Psoas muscle (tissue), 8 donors: ENCODE results near the gene QKI. TPM values are rescaled to one million over a fixed set of nuclear protein-coding genes. Genes with fewer than 3 reads are reported as not detected.

Source experiments
- ATAC-seq, 4 donors: fragments of 200-7000 bp; cut with Tn5 transposase; one replicate each; pipeline ENCODE4 v1.9.1; 2020; ENCODE audit warnings: moderate library complexity in 3 of 4, mild to moderate bottlenecking in 2 of 4
- DNase-seq, 2 donors: peaks; one replicate each; pipeline ENCODE4 v3.0.0-alpha.2; 2020
- H3K27ac ChIP-seq: fragments of 200-600 bp; one replicate; pipeline ENCODE4 v1.8.0; 2022
- H3K27me3 ChIP-seq, 3 donors: fragments of 200-600 bp in 1 of 3; one replicate each; pipeline versions ENCODE4 v1.6.1 to v1.8.0; 2013 to 2022; ENCODE audit warnings: low read length in 2 of 3, mild to moderate bottlenecking in 2 of 3, moderate library complexity in 1 of 3; ENCODE audit not compliant: insufficient read depth in 3 of 3
- H3K36me3 ChIP-seq, 2 donors: fragments of 200-600 bp in 1 of 2; one replicate each; pipeline versions ENCODE4 v1.6.1 to v1.8.0; 2013 to 2022; ENCODE audit warnings: low read depth in 1 of 2, mild to moderate bottlenecking in 1 of 2, moderate library complexity in 1 of 2; ENCODE audit not compliant: insufficient read depth in 1 of 2
- H3K4me1 ChIP-seq: fragments of 200-600 bp; one replicate; pipeline ENCODE4 v1.8.0; 2022
- H3K4me3 ChIP-seq: fragments of 200-600 bp; one replicate; pipeline ENCODE4 v1.8.0; 2022; ENCODE audit warnings: mild to moderate bottlenecking
- H3K9me3 ChIP-seq: fragments of 200-600 bp; one replicate; pipeline ENCODE4 v1.8.0; 2022
- WGBS, 3 donors: extraction: QIAGEN DNeasy Blood & Tissue Kit; methylation state at CpG; one replicate each; pipeline versions ENCODE4 v1.1.6 to v1.1.7; 2013; 5-methylcytosine and 5-hydroxymethylcytosine counted together
- intact Hi-C, 2 donors: fragments of 100-400 bp; cut with DNase I; formaldehyde crosslinking; loops; one replicate each; pipeline versions ENCODE4 v1.11.0 to v1.14.2; 2022
- polyA plus RNA-seq, 3 donors: library from polyadenylated mRNA; stranded (reverse); fragments of 200-250 nt; gene quantifications; one replicate each; pipeline ENCODE4 v1.2.3, GENCODE V29; 2013
- total RNA-seq, 4 donors: library from RNA; stranded (reverse); fragmentation: NEBNext Ultra II Directional in 2 of 4; extraction: Animal tissue kit (Norgen Biotek cat#: 25700) in 2 of 4; gene quantifications; one replicate each; pipeline versions ENCODE4 v1.2.1 to v1.2.4, GENCODE V29; 2021 to 2023
- TF ChIP-seq, protein P1 (sequence below): fragments of 200-600 bp; IDR thresholded peaks from one replicate; pipeline ENCODE4 v1.8.0; 2022; ENCODE audit warnings: antibody characterized with exemption
- donor health status: healthy with polysubstance abuse.
- donor health status: DM: no; HTN: no; CAD: no; lungs with moderate emphysema.
- donor health status: Bipolar disorder and iron deficiency.
- donor health status: healthy.
- donor health status: DM: yes; HTN: yes; CAD: no.
- donor health status: DM: no; HTN: no; CAD: no.
- donor health status: DM: no; HTN: no; CAD: no.
- donor health status: DM: yes; HTN: yes; CAD: no.

QKI gene
- total and polyA plus RNA-seq, 7 donors = 62.0 to 421 (median 275) TPM

DNA sequence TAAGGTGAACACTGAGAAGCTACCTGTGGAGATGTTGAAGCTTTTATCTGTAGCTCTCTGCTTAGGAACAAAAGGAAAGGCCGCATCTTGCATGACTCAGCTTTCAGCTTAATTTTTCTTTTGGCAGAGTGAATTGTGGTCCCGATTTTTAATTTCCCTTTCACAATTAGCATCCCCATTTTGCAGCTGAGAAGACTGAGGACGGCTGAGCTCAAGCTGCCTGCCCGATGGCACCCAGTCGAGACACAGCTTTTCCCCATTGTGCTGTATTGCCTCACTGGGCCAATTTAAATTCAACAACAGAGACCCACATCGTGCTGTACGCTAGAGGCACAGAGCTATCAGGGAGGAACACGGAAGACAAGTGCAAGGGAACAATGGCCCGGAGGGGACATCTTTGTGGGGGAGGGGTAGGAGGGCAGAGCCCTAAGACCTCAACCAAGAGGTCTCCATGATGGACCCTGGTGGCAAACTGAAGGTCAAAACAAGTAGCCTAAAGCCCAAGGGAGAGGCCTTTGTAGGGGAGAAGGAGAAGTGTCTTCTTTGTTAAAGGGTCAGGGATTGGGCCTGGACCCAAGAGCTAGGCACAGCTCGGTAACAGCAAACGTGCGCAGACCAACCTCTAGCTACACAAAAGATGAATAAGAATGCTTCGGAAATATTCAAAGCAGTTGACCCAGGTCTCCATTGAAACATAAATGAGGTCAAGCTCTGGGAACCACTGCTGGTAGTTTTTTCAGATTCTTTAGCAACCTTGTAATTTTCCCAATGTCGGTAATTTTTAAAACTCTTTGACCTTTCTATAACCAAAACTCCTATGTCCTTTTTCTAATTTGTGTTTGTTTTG lies 13.3 kb upstream of the QKI start:
- 88 to 96% (median 93%) methylated on average over 14 of the region's 14 CpGs for WGBS, 3 donors
- DNase-seq (no peak), ATAC-seq (no peak)
- Histone ChIP-seq H3K36me3 (no peaks in the 10 kb centered on the region), H3K27me3 (no peaks in the 10 kb centered on the region), H3K4me1 (peaks cover 22% of the 10 kb centered on the region), H3K9me3 (no peaks in the 10 kb centered on the region), H3K4me3 (no peak overlapping the region), H3K27ac (no peak overlapping the region)
- intact Hi-C loops = no loop called here
- TF ChIP-seq, protein P1, sequence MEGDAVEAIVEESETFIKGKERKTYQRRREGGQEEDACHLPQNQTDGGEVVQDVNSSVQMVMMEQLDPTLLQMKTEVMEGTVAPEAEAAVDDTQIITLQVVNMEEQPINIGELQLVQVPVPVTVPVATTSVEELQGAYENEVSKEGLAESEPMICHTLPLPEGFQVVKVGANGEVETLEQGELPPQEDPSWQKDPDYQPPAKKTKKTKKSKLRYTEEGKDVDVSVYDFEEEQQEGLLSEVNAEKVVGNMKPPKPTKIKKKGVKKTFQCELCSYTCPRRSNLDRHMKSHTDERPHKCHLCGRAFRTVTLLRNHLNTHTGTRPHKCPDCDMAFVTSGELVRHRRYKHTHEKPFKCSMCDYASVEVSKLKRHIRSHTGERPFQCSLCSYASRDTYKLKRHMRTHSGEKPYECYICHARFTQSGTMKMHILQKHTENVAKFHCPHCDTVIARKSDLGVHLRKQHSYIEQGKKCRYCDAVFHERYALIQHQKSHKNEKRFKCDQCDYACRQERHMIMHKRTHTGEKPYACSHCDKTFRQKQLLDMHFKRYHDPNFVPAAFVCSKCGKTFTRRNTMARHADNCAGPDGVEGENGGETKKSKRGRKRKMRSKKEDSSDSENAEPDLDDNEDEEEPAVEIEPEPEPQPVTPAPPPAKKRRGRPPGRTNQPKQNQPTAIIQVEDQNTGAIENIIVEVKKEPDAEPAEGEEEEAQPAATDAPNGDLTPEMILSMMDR = no peak

DNA sequence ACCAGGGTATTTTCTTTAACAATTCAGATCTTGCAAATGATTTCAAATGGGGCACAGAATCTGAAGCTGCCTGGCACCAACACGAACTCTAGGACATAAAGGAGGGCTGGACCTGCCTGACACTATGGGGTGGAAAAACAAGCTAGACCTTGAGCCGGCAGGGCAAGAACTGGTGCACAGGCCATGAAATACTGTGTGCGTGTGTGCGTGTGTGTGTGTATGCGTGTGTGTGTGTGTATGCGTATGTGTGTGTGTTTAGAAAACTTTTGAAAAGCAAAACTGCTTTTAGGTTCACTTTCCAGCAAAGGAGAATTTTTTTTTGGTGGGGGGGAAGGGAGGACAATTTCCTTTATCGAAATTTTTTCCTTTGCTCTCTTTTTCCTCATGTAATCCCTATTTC lies 11.9 kb upstream of the QKI start:
- intact Hi-C loops = no loop called here
- ATAC-seq (no peak), DNase-seq (no peak)
- TF ChIP-seq, protein P1 = no peak
- Histone ChIP-seq H3K36me3 (no peaks in the 10 kb centered on the region), H3K4me3 (no peak overlapping the region), H3K27ac (no peak overlapping the region), H3K9me3 (no peaks in the 10 kb centered on the region), H3K4me1 (peaks cover 33% of the 10 kb centered on the region), H3K27me3 (no peaks in the 10 kb centered on the region)
- 90 to 93% (median 91%) methylated on average over 7 of the region's 7 CpGs for WGBS, 3 donors

DNA sequence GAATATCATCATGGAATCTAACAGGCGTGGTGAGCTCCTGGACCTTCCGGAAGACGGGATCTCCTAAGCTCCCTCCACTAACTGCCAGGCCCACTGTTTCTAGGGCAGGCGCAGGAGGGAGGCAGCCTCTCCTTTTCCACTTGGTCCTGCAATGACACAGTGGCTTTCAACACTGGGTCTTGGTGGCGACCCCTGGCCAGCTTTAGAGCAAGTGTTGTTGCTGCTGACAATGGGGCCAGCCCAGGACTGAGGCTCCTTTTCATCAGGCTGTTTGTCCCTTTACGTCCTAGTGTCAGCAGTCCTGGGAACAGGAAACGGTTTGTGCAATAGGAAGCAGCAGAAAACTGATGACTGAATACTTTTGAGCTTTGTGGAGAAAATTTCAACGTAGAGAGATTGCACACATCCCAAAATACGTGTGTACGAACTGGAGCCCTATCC lies 9.7 kb upstream of the QKI start:
- Histone ChIP-seq H3K36me3 (no peaks in the 10 kb centered on the region), H3K27ac (peak overlapping the region; percentile 92), H3K27me3 (no peaks in the 10 kb centered on the region), H3K4me3 (peak overlapping the region; percentile 69), H3K4me1 (peaks cover 36% of the 10 kb centered on the region), H3K9me3 (no peaks in the 10 kb centered on the region)
- TF ChIP-seq, protein P1 = no peak
- WGBS, 3 donors = 54 to 76% (median 57%) methylated on average over 10 of the region's 10 CpGs
- peak; percentile 34 to 70 (median 68) for ATAC-seq
- DNase-seq = peak; percentile 37 to 66
- intact Hi-C loops = no loop called here

DNA sequence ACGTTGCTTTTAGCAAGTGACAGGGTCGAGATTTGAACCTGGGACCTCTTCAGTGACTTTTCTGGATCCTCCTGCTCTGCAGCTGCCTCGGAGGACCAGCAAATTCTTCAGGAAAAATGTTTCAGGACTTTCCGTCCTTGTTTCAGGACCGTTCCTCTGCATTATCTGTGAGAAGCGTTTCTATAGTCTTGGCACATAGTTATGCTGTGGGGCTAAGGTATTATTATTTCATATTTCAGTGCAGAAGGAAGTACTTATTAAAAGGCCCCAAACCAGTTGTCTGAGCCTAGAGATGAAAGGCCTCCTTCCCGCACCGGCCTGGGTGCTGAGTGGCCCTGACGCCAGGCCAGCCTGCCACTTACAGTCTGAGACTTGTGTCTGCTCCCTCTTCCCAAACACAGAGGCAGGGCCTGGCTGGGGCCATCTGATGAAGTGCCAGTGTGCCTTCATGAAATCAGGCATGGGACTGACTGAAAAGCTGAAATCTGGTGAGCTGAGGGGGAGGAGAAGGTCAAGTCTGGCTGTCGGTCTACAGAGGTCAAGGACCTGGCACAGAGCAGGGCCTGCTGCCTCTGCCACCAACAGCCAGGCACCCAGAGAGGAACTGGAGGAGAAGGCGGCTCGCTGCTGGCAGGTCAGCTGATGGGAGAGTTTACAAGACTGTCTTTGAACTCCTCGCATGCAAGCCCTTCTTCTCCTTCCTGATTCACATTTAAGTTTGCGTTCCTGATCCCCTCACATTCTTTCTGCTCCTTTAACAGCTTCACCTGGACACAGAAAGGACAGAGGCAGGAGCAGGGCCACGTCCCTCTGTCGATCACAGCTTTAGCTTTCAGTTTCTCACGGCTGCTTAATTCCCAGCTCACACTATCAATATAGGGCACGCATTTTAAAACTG lies 8.9 kb upstream of the QKI start:
- peak; percentile 65 to 83 for DNase-seq
- H3K27ac ChIP-seq = peak overlapping the region; percentile 92
- intact Hi-C loops = no loop called here
- WGBS, 3 donors = 20 to 26% (median 21%) methylated on average over 18 of the region's 18 CpGs
- H3K36me3 ChIP-seq = no peaks in the 10 kb centered on the region
- H3K4me3 ChIP-seq = peak overlapping the region; percentile 69
- peak; percentile 83 to 91 (median 90) for ATAC-seq
- no peaks in the 10 kb centered on the region for H3K9me3 ChIP-seq
- peaks cover 36% of the 10 kb centered on the region for H3K4me1 ChIP-seq
- H3K27me3 ChIP-seq = no peaks in the 10 kb centered on the region
- TF ChIP-seq, protein P1 = no peak
